Measurements from ENCODE around the gene COL25A1.

Gene COL25A1

GRCh38 chr4:108978066-108978465 is 324.4 kb downstream of the COL25A1 start:
- Mint-ChIP-seq H3K4me1 (ENCODE audit: low read depth) (peaks cover 22% of the 10 kb centered on the region), H3K36me3 (ENCODE audit: low read depth) (peaks cover 15% of the 10 kb centered on the region), H3K27ac (no peak overlapping the region), H3K9me3 (peaks cover 5% of the 10 kb centered on the region), H3K4me3 (no peak overlapping the region), H3K27me3 (ENCODE audit: low read depth) (no peaks in the 10 kb centered on the region)

- Mint-ChIP-seq H3K36me3 (ENCODE audit: low read depth) (peaks cover 28% of the 10 kb centered on the region), H3K4me1 (ENCODE audit: low read depth) (peaks cover 28% of the 10 kb centered on the region), H3K4me3 (peak overlapping the region; percentile 65), H3K27ac (peak overlapping the region; percentile 92), H3K9me3 (peaks cover 29% of the 10 kb centered on the region), H3K27me3 (ENCODE audit: low read depth) (no peaks in the 10 kb centered on the region)
These were observed 329.7 kb downstream of the COL25A1 start for GRCh38 chr4:108972613-108973283.

- peaks cover 26% of the 10 kb centered on the region for H3K9me3 Mint-ChIP-seq
- no peaks in the 10 kb centered on the region for H3K27me3 Mint-ChIP-seq (ENCODE audit: low read depth)
- peak overlapping the region; percentile 68 for H3K27ac Mint-ChIP-seq
- H3K36me3 Mint-ChIP-seq (ENCODE audit: low read depth) = peaks cover 26% of the 10 kb centered on the region
- peaks cover 28% of the 10 kb centered on the region for H3K4me1 Mint-ChIP-seq (ENCODE audit: low read depth)
- H3K4me3 Mint-ChIP-seq = no peak overlapping the region
These were observed 331.0 kb downstream of the COL25A1 start for GRCh38 chr4:108971473-108971872.

DNA sequence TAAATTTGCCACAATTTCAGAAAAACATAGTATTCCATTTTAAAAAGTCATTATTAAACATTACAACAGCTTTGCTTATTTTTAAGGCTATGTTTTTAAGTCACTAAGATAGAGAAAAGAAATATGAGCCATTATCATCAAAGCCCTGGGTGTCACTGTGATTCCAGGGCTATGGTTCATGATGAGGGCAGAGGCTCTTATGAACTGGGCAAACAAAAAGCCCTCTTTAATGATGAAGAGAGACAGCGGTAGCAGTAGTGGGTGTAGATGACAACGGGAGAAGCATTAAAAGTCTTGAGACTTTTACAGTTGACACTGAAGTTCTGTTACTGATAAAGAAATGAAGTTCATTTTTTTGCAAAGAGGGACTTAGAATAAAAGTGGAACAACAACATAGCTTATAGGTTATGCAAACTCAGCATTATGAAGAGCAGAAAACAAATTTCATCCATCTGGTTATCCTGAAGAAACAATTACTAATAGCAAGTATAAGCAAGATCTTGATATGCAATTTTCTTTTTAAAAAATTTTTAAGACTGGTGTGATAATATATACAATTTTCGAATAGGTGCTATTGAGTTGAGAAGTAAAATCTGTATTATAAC is 336.9 kb downstream of the COL25A1 start:
- H3K27me3 Mint-ChIP-seq (ENCODE audit: low read depth) = peaks cover 7% of the 10 kb centered on the region
- H3K4me3 Mint-ChIP-seq = no peak overlapping the region
- peaks cover 11% of the 10 kb centered on the region for H3K36me3 Mint-ChIP-seq (ENCODE audit: low read depth)
- H3K4me1 Mint-ChIP-seq (ENCODE audit: low read depth) = no peaks in the 10 kb centered on the region
- no peak overlapping the region for H3K27ac Mint-ChIP-seq
- peaks cover 16% of the 10 kb centered on the region for H3K9me3 Mint-ChIP-seq

- no peaks in the 10 kb centered on the region for H3K4me1 Mint-ChIP-seq (ENCODE audit: low read depth)
These were observed 337.4 kb downstream of the COL25A1 start for GRCh38 chr4:108965016-108965415.

GRCh38 chr4:108963910-108964309 is 338.5 kb downstream of the COL25A1 start:
- Mint-ChIP-seq H3K9me3 (peaks cover 6% of the 10 kb centered on the region), H3K27me3 (ENCODE audit: low read depth) (peaks cover 14% of the 10 kb centered on the region), H3K4me1 (ENCODE audit: low read depth) (no peaks in the 10 kb centered on the region), H3K36me3 (ENCODE audit: low read depth) (peaks cover 7% of the 10 kb centered on the region), H3K27ac (no peak overlapping the region), H3K4me3 (no peak overlapping the region)

More at GRCh38 chr4:108965016-108965415, 337.4 kb downstream of the COL25A1 start:
- H3K36me3 Mint-ChIP-seq (ENCODE audit: low read depth) = peaks cover 10% of the 10 kb centered on the region
- no peak overlapping the region for H3K4me3 Mint-ChIP-seq
- H3K27me3 Mint-ChIP-seq (ENCODE audit: low read depth) = peaks cover 7% of the 10 kb centered on the region
- H3K9me3 Mint-ChIP-seq = peaks cover 14% of the 10 kb centered on the region
- H3K27ac Mint-ChIP-seq = no peak overlapping the region

GRCh38 chr4:108959491-108959890 is 343.0 kb downstream of the COL25A1 start:
- Mint-ChIP-seq H3K9me3 (no peaks in the 10 kb centered on the region), H3K27me3 (ENCODE audit: low read depth) (peaks cover 18% of the 10 kb centered on the region), H3K4me1 (ENCODE audit: low read depth) (no peaks in the 10 kb centered on the region), H3K27ac (no peak overlapping the region), H3K36me3 (ENCODE audit: low read depth) (peaks cover 1% of the 10 kb centered on the region), H3K4me3 (no peak overlapping the region)

- Mint-ChIP-seq H3K36me3 (ENCODE audit: low read depth) (no peaks in the 10 kb centered on the region), H3K9me3 (no peaks in the 10 kb centered on the region), H3K27ac (no peak overlapping the region), H3K27me3 (ENCODE audit: low read depth) (peaks cover 10% of the 10 kb centered on the region), H3K4me3 (no peak overlapping the region), H3K4me1 (ENCODE audit: low read depth) (no peaks in the 10 kb centered on the region)
These were observed 347.6 kb downstream of the COL25A1 start for GRCh38 chr4:108954880-108955279.

DNA sequence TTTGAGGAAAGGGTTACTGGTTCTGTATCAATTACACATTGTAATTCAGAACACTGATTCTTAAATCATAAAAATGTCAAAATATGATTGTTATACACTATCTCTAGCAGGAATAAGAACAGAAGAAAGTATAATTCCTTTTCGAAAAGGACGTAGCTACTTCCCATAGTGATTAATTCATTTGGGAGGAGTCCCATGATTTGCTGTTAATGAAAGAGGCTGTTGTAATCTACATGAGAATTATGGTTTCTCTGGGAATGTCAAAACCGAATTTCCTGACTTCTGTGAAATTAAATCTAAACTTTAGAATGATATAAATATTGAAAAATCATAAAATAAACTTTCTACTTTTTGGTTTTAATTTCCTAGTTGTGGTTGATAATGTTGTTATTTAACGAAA is 348.5 kb downstream of the COL25A1 start:
- no peaks in the 10 kb centered on the region for H3K4me1 Mint-ChIP-seq (ENCODE audit: low read depth)
- peaks cover 4% of the 10 kb centered on the region for H3K27me3 Mint-ChIP-seq (ENCODE audit: low read depth)
- H3K27ac Mint-ChIP-seq = no peak overlapping the region
- H3K9me3 Mint-ChIP-seq = no peaks in the 10 kb centered on the region
- no peaks in the 10 kb centered on the region for H3K36me3 Mint-ChIP-seq (ENCODE audit: low read depth)
- H3K4me3 Mint-ChIP-seq = no peak overlapping the region

DNA sequence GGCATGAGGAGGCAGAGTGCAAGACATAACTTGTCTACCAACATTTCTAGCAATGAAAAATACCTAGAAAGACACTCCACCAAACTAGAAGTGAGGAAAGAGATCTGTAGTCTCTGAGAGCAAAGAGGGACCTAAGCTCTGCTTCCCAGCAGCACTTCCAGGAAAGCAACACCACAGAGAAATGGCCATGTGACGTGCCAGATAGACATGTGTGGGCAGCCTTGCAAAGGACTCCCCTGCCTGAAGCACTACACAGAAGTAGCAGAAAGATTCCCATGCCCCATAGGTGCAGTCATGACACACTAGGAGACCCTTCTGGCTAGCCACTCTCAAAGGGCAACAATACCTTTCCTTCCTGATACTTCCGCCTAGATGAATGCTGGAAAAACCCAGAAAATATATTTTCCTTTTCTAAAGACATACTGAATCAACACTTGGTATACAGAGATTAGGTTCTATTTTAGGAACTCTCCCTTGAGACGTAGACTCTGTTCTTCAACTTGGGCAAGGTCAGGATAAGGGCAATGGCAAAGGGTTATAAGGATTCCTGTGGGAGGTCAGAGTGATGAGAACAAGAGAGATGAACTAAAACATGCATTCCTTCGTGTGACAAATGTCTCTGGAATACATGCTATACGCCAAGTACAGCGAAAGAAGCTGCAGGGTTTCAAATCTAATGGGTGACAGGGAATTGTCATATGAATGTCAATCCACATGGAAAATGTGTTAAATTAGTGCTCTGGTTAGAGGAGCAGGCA is 352.1 kb downstream of the COL25A1 start:
- H3K36me3 Mint-ChIP-seq (ENCODE audit: low read depth) = no peaks in the 10 kb centered on the region
- H3K27ac Mint-ChIP-seq = no peak overlapping the region
- H3K4me1 Mint-ChIP-seq (ENCODE audit: low read depth) = no peaks in the 10 kb centered on the region
- no peaks in the 10 kb centered on the region for H3K9me3 Mint-ChIP-seq
- H3K4me3 Mint-ChIP-seq = no peak overlapping the region
- H3K27me3 Mint-ChIP-seq (ENCODE audit: low read depth) = no peaks in the 10 kb centered on the region

DNA sequence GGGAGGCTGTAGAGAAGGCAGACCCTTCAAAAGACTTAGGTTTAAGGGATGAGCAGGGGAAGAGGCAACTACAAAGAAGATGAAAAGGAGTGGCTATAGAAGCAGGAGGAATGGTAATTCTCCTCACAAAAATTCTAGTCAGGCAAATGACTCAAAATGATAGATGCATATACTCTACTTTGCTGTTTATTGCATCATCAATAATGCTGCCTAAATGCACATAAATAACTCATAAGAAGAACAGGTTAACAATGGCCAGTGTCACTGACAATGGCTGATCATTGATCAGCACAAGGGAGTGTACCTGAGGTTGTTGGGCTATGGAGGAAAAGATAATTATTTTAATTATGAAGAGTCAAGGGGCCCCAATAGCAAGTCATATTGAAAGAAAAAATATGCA is 354.9 kb downstream of the COL25A1 start:
- H3K27ac Mint-ChIP-seq = no peak overlapping the region
- H3K4me3 Mint-ChIP-seq = no peak overlapping the region
- H3K36me3 Mint-ChIP-seq (ENCODE audit: low read depth) = no peaks in the 10 kb centered on the region
- no peaks in the 10 kb centered on the region for H3K4me1 Mint-ChIP-seq (ENCODE audit: low read depth)
- H3K27me3 Mint-ChIP-seq (ENCODE audit: low read depth) = no peaks in the 10 kb centered on the region
- no peaks in the 10 kb centered on the region for H3K9me3 Mint-ChIP-seq

DNA sequence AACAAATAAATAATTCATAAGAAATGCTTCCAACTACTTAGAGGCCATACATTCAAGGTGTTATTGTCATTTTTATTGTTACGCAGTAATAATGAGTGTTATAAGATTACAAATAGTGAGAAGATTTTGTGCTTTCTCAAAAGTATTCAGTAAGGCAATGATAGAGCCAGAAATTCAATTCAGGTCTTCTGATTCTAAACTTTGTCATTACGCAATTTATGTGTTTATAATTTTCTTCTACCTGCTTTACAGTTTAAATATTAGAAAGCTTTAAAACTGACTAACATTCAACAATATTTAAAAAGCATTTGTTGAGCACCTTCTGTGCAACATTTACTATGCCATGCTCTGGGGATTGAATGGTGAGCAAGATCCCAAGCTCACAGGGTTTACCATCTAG is 356.2 kb downstream of the COL25A1 start:
- Mint-ChIP-seq H3K9me3 (no peaks in the 10 kb centered on the region), H3K4me1 (ENCODE audit: low read depth) (no peaks in the 10 kb centered on the region), H3K36me3 (ENCODE audit: low read depth) (no peaks in the 10 kb centered on the region), H3K4me3 (no peak overlapping the region), H3K27me3 (ENCODE audit: low read depth) (no peaks in the 10 kb centered on the region), H3K27ac (no peak overlapping the region)

DNA sequence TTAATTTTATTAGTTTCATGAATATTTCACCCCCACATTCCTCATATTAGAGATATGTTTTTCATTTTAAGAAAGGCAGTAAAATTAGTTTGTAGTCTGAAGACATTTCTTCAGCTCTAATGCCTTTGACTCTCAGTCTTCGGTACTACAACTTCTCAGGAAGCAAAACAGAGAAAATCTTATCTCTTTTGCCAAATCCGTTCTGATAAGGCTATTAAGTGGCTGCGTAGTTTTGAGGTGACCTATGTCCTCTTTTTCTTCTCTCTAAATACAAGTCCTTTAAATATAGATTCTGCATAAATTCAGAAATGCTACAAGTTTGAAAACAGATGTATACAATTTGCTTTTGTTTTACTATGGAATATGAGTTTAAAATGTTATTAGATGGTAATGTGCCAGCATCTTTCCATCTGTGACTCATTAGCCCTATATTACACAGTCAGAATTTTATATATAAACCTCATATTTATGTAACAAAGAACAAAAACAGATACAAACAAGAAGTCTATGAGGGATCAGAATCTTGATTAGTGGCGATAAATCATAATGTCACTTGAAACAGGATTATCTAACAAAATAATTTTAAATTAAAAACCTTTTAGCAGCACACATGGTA is 358.4 kb downstream of the COL25A1 start:
- no peak overlapping the region for H3K4me3 Mint-ChIP-seq
- no peaks in the 10 kb centered on the region for H3K27me3 Mint-ChIP-seq (ENCODE audit: low read depth)
- no peaks in the 10 kb centered on the region for H3K9me3 Mint-ChIP-seq
- H3K27ac Mint-ChIP-seq = no peak overlapping the region
- no peaks in the 10 kb centered on the region for H3K36me3 Mint-ChIP-seq (ENCODE audit: low read depth)
- peaks cover 3% of the 10 kb centered on the region for H3K4me1 Mint-ChIP-seq (ENCODE audit: low read depth)

DNA sequence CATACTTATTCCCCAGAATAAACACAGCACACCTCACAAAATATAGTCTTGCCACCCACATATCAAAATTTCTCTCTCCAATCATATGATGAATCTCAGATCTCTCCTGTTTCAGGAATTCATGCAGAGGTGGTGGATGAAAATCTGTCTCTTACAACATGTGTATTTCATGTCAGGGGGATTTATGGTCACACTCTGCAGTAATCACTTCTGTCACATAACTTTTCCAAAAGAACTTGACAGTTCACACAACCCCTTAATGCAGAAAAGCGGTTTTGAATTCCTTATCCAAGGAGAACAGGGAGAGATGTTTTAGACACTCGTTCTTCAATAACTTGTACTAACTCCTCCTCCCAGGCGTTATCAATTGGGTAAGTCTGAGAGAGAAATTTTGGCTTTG is 359.1 kb downstream of the COL25A1 start:
- peaks cover 3% of the 10 kb centered on the region for H3K4me1 Mint-ChIP-seq (ENCODE audit: low read depth)
- H3K36me3 Mint-ChIP-seq (ENCODE audit: low read depth) = no peaks in the 10 kb centered on the region
- H3K27ac Mint-ChIP-seq = no peak overlapping the region
- H3K27me3 Mint-ChIP-seq (ENCODE audit: low read depth) = no peaks in the 10 kb centered on the region
- H3K9me3 Mint-ChIP-seq = no peaks in the 10 kb centered on the region
- H3K4me3 Mint-ChIP-seq = no peak overlapping the region
